ENCODE results near the gene DARS1. TPM values are rescaled to one million over a fixed set of nuclear protein-coding genes. Genes with fewer than 3 reads are reported as not detected.

DARS1 gene
- total and polyA plus RNA-seq, 5 donors from 2014 or later: 51.8 to 144 (median 128) TPM

- DNase-seq (no peak), ATAC-seq (ENCODE audit: low read depth in 2 of 2) (no peak)
- Mint-ChIP-seq H3K4me1 (peaks cover 0 to 11% (median 1%) of the 10 kb centered on the region in 4 donors), H3K4me3 (no peak overlapping the region), H3K9me3 (no peaks in the 10 kb centered on the region), H3K27ac (no peak overlapping the region), H3K36me3 (no peaks in the 10 kb centered on the region), H3K27me3 (no peaks in the 10 kb centered on the region)
- Histone ChIP-seq H3K27me3 (ENCODE audit: control insufficient read depth, insufficient read depth, low read length) (no peaks in the 10 kb centered on the region), H3K4me3 (ENCODE audit: low read depth, low read length) (no peak overlapping the region), H3K4me1 (ENCODE audit: control insufficient read depth, insufficient read depth, low read length, poor library complexity, severe bottlenecking) (no peaks in the 10 kb centered on the region), H3K27ac (ENCODE audit: insufficient read depth, low read length, poor library complexity, severe bottlenecking) (no peak overlapping the region), H3K9me3 (ENCODE audit: control insufficient read depth in 2 of 2, low read length in 2 of 2) (no peaks in the 10 kb centered on the region), H3K36me3 (ENCODE audit: control insufficient read depth, insufficient read depth, low read length) (no peaks in the 10 kb centered on the region)
Measured at GRCh38 chr2:136028001-136028400, 42.6 kb upstream of the DARS1 start.

GRCh38 chr2:136027112-136027511 lies 41.7 kb upstream of the DARS1 start:
- H3K4me1 ChIP-seq (ENCODE audit: control insufficient read depth, insufficient read depth, low read length, poor library complexity, severe bottlenecking): no peaks in the 10 kb centered on the region
- no peaks in the 10 kb centered on the region for H3K36me3 ChIP-seq (ENCODE audit: control insufficient read depth, insufficient read depth, low read length)
- Mint-ChIP-seq H3K36me3 (no peaks in the 10 kb centered on the region), H3K4me3 (no peak overlapping the region), H3K9me3 (no peaks in the 10 kb centered on the region), H3K27me3 (no peaks in the 10 kb centered on the region), H3K4me1 (peaks cover 0 to 11% (median 3%) of the 10 kb centered on the region in 4 donors), H3K27ac (peak overlapping the region in 1 of 3 donors; percentile 12)
- no peak overlapping the region for H3K27ac ChIP-seq (ENCODE audit: insufficient read depth, low read length, poor library complexity, severe bottlenecking)
- ATAC-seq (ENCODE audit: low read depth in 2 of 2) (no peak), DNase-seq (no peak)
- no peaks in the 10 kb centered on the region for H3K9me3 ChIP-seq (ENCODE audit: control insufficient read depth in 2 of 2, low read length in 2 of 2)
- H3K4me3 ChIP-seq (ENCODE audit: low read depth, low read length): no peak overlapping the region
- no peaks in the 10 kb centered on the region for H3K27me3 ChIP-seq (ENCODE audit: control insufficient read depth, insufficient read depth, low read length)

- ATAC-seq (ENCODE audit: low read depth in 2 of 2) (peak; percentile 55 to 71), DNase-seq (peak in 2 of 3 donors; percentile 13 to 68)
- H3K4me3 ChIP-seq (ENCODE audit: low read depth, low read length): no peak overlapping the region
- H3K9me3 Mint-ChIP-seq: no peaks in the 10 kb centered on the region
- peaks cover 4% of the 10 kb centered on the region for H3K27me3 Mint-ChIP-seq
- peak overlapping the region in 2 of 3 donors; percentile 74 to 79 for H3K27ac Mint-ChIP-seq
- no peak overlapping the region for H3K27ac ChIP-seq (ENCODE audit: insufficient read depth, low read length, poor library complexity, severe bottlenecking)
- no peaks in the 10 kb centered on the region for H3K4me1 ChIP-seq (ENCODE audit: control insufficient read depth, insufficient read depth, low read length, poor library complexity, severe bottlenecking)
- H3K27me3 ChIP-seq (ENCODE audit: control insufficient read depth, insufficient read depth, low read length): no peaks in the 10 kb centered on the region
- no peak overlapping the region for H3K4me3 Mint-ChIP-seq
- no peaks in the 10 kb centered on the region for H3K36me3 Mint-ChIP-seq
- peaks cover 0 to 11% (median 3%) of the 10 kb centered on the region in 4 donors for H3K4me1 Mint-ChIP-seq
- H3K9me3 ChIP-seq (ENCODE audit: control insufficient read depth in 2 of 2, low read length in 2 of 2): no peaks in the 10 kb centered on the region
- H3K36me3 ChIP-seq (ENCODE audit: control insufficient read depth, insufficient read depth, low read length): no peaks in the 10 kb centered on the region
Measured at GRCh38 chr2:136025057-136025973, 39.9 kb upstream of the DARS1 start.

GRCh38 chr2:136024616-136025015 lies 39.2 kb upstream of the DARS1 start:
- no peaks in the 10 kb centered on the region for H3K9me3 ChIP-seq (ENCODE audit: control insufficient read depth in 2 of 2, low read length in 2 of 2)
- H3K4me3 Mint-ChIP-seq: no peak overlapping the region
- H3K9me3 Mint-ChIP-seq: no peaks in the 10 kb centered on the region
- no peak overlapping the region for H3K4me3 ChIP-seq (ENCODE audit: low read depth, low read length)
- no peak for DNase-seq
- H3K36me3 ChIP-seq (ENCODE audit: control insufficient read depth, insufficient read depth, low read length): no peaks in the 10 kb centered on the region
- H3K4me1 Mint-ChIP-seq: peaks cover 0 to 11% (median 3%) of the 10 kb centered on the region in 4 donors
- H3K27ac ChIP-seq (ENCODE audit: insufficient read depth, low read length, poor library complexity, severe bottlenecking): no peak overlapping the region
- H3K27ac Mint-ChIP-seq: peak overlapping the region in 1 of 3 donors; percentile 74
- ATAC-seq (ENCODE audit: low read depth in 2 of 2): no peak
- H3K27me3 ChIP-seq (ENCODE audit: control insufficient read depth, insufficient read depth, low read length): no peaks in the 10 kb centered on the region
- no peaks in the 10 kb centered on the region for H3K4me1 ChIP-seq (ENCODE audit: control insufficient read depth, insufficient read depth, low read length, poor library complexity, severe bottlenecking)
- peaks cover 4% of the 10 kb centered on the region for H3K27me3 Mint-ChIP-seq
- H3K36me3 Mint-ChIP-seq: no peaks in the 10 kb centered on the region

GRCh38 chr2:136024185-136024584 lies 38.8 kb upstream of the DARS1 start:
- no peaks in the 10 kb centered on the region for H3K27me3 ChIP-seq (ENCODE audit: control insufficient read depth, insufficient read depth, low read length)
- Mint-ChIP-seq H3K36me3 (no peaks in the 10 kb centered on the region), H3K4me3 (no peak overlapping the region), H3K9me3 (no peaks in the 10 kb centered on the region), H3K27ac (no peak overlapping the region), H3K27me3 (peaks cover 4% of the 10 kb centered on the region), H3K4me1 (peaks cover 0 to 13% (median 5%) of the 10 kb centered on the region in 4 donors)
- no peak overlapping the region for H3K27ac ChIP-seq (ENCODE audit: insufficient read depth, low read length, poor library complexity, severe bottlenecking)
- no peak overlapping the region for H3K4me3 ChIP-seq (ENCODE audit: low read depth, low read length)
- no peaks in the 10 kb centered on the region for H3K9me3 ChIP-seq (ENCODE audit: control insufficient read depth in 2 of 2, low read length in 2 of 2)
- DNase-seq (no peak), ATAC-seq (ENCODE audit: low read depth in 2 of 2) (no peak)
- no peaks in the 10 kb centered on the region for H3K4me1 ChIP-seq (ENCODE audit: control insufficient read depth, insufficient read depth, low read length, poor library complexity, severe bottlenecking)
- no peaks in the 10 kb centered on the region for H3K36me3 ChIP-seq (ENCODE audit: control insufficient read depth, insufficient read depth, low read length)

GRCh38 chr2:136023416-136023815 lies 38.0 kb upstream of the DARS1 start:
- no peak for ATAC-seq (ENCODE audit: low read depth in 2 of 2)
- no peaks in the 10 kb centered on the region for H3K36me3 ChIP-seq (ENCODE audit: control insufficient read depth, insufficient read depth, low read length)
- peaks cover 0 to 14% (median 5%) of the 10 kb centered on the region in 4 donors for H3K4me1 Mint-ChIP-seq
- H3K27ac ChIP-seq (ENCODE audit: insufficient read depth, low read length, poor library complexity, severe bottlenecking): no peak overlapping the region
- no peak for DNase-seq
- peaks cover 7% of the 10 kb centered on the region for H3K27me3 Mint-ChIP-seq
- no peak overlapping the region for H3K4me3 ChIP-seq (ENCODE audit: low read depth, low read length)
- H3K27me3 ChIP-seq (ENCODE audit: control insufficient read depth, insufficient read depth, low read length): no peaks in the 10 kb centered on the region
- no peaks in the 10 kb centered on the region for H3K36me3 Mint-ChIP-seq
- H3K4me3 Mint-ChIP-seq: no peak overlapping the region
- no peak overlapping the region for H3K27ac Mint-ChIP-seq
- H3K9me3 Mint-ChIP-seq: no peaks in the 10 kb centered on the region
- H3K9me3 ChIP-seq (ENCODE audit: control insufficient read depth in 2 of 2, low read length in 2 of 2): no peaks in the 10 kb centered on the region
- no peaks in the 10 kb centered on the region for H3K4me1 ChIP-seq (ENCODE audit: control insufficient read depth, insufficient read depth, low read length, poor library complexity, severe bottlenecking)

GRCh38 chr2:136022396-136023146 lies 37.1 kb upstream of the DARS1 start:
- Histone ChIP-seq H3K27me3 (ENCODE audit: control insufficient read depth, insufficient read depth, low read length) (no peaks in the 10 kb centered on the region), H3K27ac (ENCODE audit: insufficient read depth, low read length, poor library complexity, severe bottlenecking) (no peak overlapping the region), H3K4me1 (ENCODE audit: control insufficient read depth, insufficient read depth, low read length, poor library complexity, severe bottlenecking) (no peaks in the 10 kb centered on the region), H3K9me3 (ENCODE audit: control insufficient read depth in 2 of 2, low read length in 2 of 2) (no peaks in the 10 kb centered on the region), H3K36me3 (ENCODE audit: control insufficient read depth, insufficient read depth, low read length) (no peaks in the 10 kb centered on the region), H3K4me3 (ENCODE audit: low read depth, low read length) (no peak overlapping the region)
- Mint-ChIP-seq H3K4me3 (no peak overlapping the region), H3K27ac (peak overlapping the region in 1 of 3 donors; percentile 17), H3K4me1 (peaks cover 0 to 14% (median 5%) of the 10 kb centered on the region in 4 donors), H3K9me3 (no peaks in the 10 kb centered on the region), H3K36me3 (no peaks in the 10 kb centered on the region), H3K27me3 (peaks cover 10% of the 10 kb centered on the region)
- DNase-seq (no peak), ATAC-seq (ENCODE audit: low read depth in 2 of 2) (no peak)
